Right lobe of liver (tissue), 6 donors: ENCODE results near the gene RELL2. TPM values are rescaled to one million over a fixed set of nuclear protein-coding genes. Genes with fewer than 3 reads are reported as not detected.

Experiments
- ATAC-seq, 4 donors: fragments of 200-7000 bp; cut with Tn5 transposase; one replicate each; pipeline ENCODE4 v1.9.1; 2020; ENCODE audit warnings: mild to moderate bottlenecking in 4 of 4, moderate library complexity in 4 of 4
- DNase-seq, 3 donors: peaks; one replicate each; pipeline ENCODE4 v3.0.0-alpha.2; 2020
- H3K27ac ChIP-seq, 3 donors: fragments of 200-600 bp; one replicate each; pipeline ENCODE4 v1.8.0; 2022
- H3K27me3 ChIP-seq, 2 donors: fragments of 200-600 bp; one replicate each; pipeline ENCODE4 v1.8.0; 2022
- H3K36me3 ChIP-seq, 4 donors: fragments of 200-600 bp; sonication (generic) in 1 of 4; one replicate each; pipeline versions ENCODE4 v1.5.1 to v1.8.0; 2017 to 2022; ENCODE audit warnings: control low read depth in 1 of 4
- H3K4me1 ChIP-seq, 4 donors: fragments of 200-600 bp; sonication (generic) in 1 of 4; one replicate each; pipeline versions ENCODE4 v1.5.1 to v1.8.0; 2017 to 2022; ENCODE audit warnings: control low read depth in 1 of 4
- H3K4me3 ChIP-seq, 3 donors: fragments of 200-600 bp; one replicate each; pipeline ENCODE4 v1.8.0; 2022
- H3K9me3 ChIP-seq, 4 donors: fragments of 200-600 bp; sonication (generic) in 1 of 4; one replicate each; pipeline versions ENCODE4 v1.5.1 to v1.8.0; 2017 to 2022; ENCODE audit warnings: control low read depth in 1 of 4
- POLR2A ChIP-seq: fragments of 450-650 bp; IDR thresholded peaks from one replicate; pipeline ENCODE4 v1.6.1; 2017; ENCODE audit warnings: antibody characterized with exemption, mild to moderate bottlenecking
- WGBS: methylation state at CpG from one replicate; pipeline ENCODE4 v1.1.6; 2018; ENCODE audit warnings: low coverage, low lambda C conversion rate; ENCODE audit not compliant: insufficient coverage; ENCODE audit errors: missing lambda C conversion rate; 5-methylcytosine and 5-hydroxymethylcytosine counted together
- intact Hi-C, 2 donors: fragments of 100-400 bp; cut with DNase I; formaldehyde crosslinking; loops; one replicate each; pipeline versions ENCODE4 v1.11.2 to v1.14.1; 2022
- total RNA-seq, 6 experiments: library from RNA; depleted of rRNA in 2 of 6; stranded (reverse); fragments of >200 nt in 2 of 6; fragmentation: NEBNext Ultra II Directional in 3 of 6; extraction: Animal tissue kit (Norgen Biotek cat#: 25700) in 3 of 6; gene quantifications; one replicate each; pipeline versions ENCODE4 v1.1.0 to v1.2.4, GENCODE V29; 2016 to 2023
- TF ChIP-seq, protein P1 (sequence below), 4 donors: fragments of 200-600 bp in 3 of 4; fragments of 450-650 bp in 1 of 4; IDR thresholded peaks; one replicate each; pipeline versions ENCODE4 v1.5.1 to v1.8.0; 2016 to 2022; ENCODE audit warnings: antibody characterized with exemption in 4 of 4, mild to moderate bottlenecking in 2 of 4
- donor health status: DM: no; HTN: yes; CAD: no.
- donor health status: DM: no; HTN: no; CAD: no.
- donor health status: DM: no; HTN: no; CAD: no.
- donor health status: DM: no; HTN: yes; CAD: no.
- donor health status: DM: no; HTN: yes; CAD: no.

The RELL2 gene
- total RNA-seq, 6 experiments from 2014 or later = 0.53 to 2.6 (median 1.2) TPM

DNA sequence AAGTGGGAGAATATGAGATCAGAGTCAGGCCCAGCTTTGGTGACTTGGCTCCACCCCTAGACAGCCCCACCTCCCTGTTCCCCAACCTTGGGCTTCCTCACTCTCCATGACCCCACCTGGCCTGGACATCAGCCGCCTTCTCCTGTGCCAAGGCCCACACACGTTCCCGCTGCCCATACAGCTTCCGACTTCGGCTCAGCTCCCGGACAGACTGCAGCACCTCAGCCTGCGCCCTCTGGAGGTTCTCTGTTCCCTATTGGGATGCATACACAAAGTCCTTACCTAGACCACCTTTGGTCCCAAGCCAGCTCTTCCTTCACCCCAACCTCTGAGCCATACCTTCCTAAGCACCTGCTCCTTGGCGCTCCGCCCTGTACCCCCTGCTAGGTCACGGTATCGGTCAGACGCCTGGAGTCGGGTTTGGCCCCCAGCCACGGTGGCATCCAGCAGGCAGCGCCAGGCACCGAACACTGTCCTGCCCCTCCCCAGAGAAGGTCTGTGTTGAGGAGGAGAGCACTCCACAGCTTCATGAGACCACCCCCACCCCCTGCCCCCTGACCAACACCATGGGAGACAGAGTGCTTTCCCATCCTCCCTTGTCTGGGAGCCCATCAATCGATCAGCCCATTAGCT, 12.4 kb downstream of the RELL2 start:
- no peak for TF ChIP-seq POLR2A
- TF ChIP-seq, protein P1, sequence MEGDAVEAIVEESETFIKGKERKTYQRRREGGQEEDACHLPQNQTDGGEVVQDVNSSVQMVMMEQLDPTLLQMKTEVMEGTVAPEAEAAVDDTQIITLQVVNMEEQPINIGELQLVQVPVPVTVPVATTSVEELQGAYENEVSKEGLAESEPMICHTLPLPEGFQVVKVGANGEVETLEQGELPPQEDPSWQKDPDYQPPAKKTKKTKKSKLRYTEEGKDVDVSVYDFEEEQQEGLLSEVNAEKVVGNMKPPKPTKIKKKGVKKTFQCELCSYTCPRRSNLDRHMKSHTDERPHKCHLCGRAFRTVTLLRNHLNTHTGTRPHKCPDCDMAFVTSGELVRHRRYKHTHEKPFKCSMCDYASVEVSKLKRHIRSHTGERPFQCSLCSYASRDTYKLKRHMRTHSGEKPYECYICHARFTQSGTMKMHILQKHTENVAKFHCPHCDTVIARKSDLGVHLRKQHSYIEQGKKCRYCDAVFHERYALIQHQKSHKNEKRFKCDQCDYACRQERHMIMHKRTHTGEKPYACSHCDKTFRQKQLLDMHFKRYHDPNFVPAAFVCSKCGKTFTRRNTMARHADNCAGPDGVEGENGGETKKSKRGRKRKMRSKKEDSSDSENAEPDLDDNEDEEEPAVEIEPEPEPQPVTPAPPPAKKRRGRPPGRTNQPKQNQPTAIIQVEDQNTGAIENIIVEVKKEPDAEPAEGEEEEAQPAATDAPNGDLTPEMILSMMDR (IDR thresholded peaks at IDR 0.05) = no peak
- Histone ChIP-seq H3K9me3 (no peaks in the 10 kb centered on the region), H3K4me1 (no peaks in the 10 kb centered on the region), H3K27ac (no peak overlapping the region), H3K4me3 (no peak overlapping the region), H3K36me3 (no peaks in the 10 kb centered on the region), H3K27me3 (no peaks in the 10 kb centered on the region)
- DNase-seq (peak in 1 of 3 donors; percentile 56), ATAC-seq (no peak)
- intact Hi-C loops = no loop called here
- 100% methylated on average over 6 of the region's 17 CpGs for WGBS

DNA sequence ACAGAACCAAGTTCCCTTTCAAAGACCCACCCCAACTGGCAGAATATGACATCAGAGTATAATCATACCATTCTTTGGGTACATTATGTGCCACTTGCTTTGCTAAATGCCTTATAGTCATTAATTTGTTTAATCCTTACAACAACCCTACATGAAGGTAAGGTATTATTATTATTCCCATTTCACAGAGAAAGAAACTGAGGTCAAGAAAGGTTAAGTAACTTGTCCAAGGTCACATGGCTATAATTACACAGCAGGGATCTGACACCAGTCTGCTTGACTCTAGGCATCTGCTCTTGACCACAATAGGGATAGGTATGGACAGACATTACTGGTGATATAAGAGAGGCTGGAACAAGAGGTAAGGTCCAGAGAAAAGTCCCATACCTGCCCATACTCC, 13.2 kb downstream of the RELL2 start:
- no peaks in the 10 kb centered on the region for H3K4me1 ChIP-seq
- no peak overlapping the region for H3K4me3 ChIP-seq
- H3K27ac ChIP-seq = no peak overlapping the region
- no peaks in the 10 kb centered on the region for H3K36me3 ChIP-seq
- TF ChIP-seq, protein P1 (IDR thresholded peaks at IDR 0.05) = no peak
- no peak for TF ChIP-seq POLR2A
- intact Hi-C loops = no loop called here
- H3K9me3 ChIP-seq = no peaks in the 10 kb centered on the region
- no peaks in the 10 kb centered on the region for H3K27me3 ChIP-seq
- ATAC-seq = no peak
- no peak for DNase-seq

DNA sequence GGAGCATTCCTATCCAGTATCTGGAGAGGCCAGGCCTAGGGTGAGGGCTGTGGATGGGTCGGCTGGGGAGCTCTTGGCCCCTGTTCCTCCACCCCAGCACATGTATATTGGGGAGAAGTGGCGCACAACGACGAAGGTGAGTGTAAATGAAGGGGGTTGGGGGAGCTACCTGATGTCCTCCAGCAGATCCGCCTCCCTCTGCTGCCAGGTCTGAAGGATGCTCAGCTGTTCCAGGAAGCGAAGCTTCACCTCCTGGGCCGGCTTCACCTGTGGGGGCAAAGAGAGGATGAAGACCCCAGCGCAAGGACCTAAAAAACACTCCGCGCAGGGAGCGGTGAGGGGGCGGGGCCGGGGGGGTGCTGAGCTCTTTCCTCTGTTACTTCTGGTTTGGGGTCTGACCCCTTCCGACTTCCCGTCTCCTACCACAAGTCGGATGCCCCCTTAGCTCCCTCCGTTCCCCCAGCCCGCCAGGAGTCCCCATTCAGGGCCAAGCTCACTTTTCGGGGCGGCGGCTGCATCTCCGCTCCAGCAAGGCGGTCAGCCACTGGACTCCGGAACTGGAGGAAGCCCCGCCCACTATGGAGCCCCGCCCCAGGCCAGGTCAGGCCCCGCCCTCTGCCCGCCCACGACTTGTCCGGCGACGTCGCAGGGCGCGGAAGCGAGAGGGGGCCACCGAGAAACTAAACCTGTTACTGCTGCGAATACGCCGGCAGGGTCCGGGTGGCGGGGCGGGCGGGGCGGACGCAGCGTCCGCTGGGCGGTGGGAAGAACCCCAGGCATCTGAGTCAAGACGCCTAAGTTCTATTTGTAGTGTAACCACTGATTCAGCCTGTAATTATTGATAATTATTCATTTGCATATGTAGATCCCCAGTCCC, 14.3 kb downstream of the RELL2 start, which contains the start of gene FCHSD1:
Gene FCHSD1 (minus strand): TSS at position 568 of the 877 bp plus-strand sequence. CDS start 50 bp downstream, at position 518.
- 3% methylated on average over 30 of the region's 50 CpGs for WGBS
- no peaks in the 10 kb centered on the region for H3K9me3 ChIP-seq
- DNase-seq = peak; percentile 90 to 93 (median 92)
- no peaks in the 10 kb centered on the region for H3K27me3 ChIP-seq
- ATAC-seq = peak; percentile 95 to 99 (median 98)
- peak; percentile 13 for TF ChIP-seq POLR2A
- TF ChIP-seq, protein P1 (IDR thresholded peaks at IDR 0.05) = peak in 1 of 4 donors; percentile 16
- H3K27ac ChIP-seq = peak within 1 kb of the TSS in 2 of 3 donors; percentile 10 to 43
- intact Hi-C loops = no loop called here
- peak within 1 kb of the TSS; percentile 35 to 62 (median 54) for H3K4me3 ChIP-seq
- H3K36me3 ChIP-seq = no peaks in the 10 kb centered on the region
- H3K4me1 ChIP-seq = no peaks in the 10 kb centered on the region

DNA sequence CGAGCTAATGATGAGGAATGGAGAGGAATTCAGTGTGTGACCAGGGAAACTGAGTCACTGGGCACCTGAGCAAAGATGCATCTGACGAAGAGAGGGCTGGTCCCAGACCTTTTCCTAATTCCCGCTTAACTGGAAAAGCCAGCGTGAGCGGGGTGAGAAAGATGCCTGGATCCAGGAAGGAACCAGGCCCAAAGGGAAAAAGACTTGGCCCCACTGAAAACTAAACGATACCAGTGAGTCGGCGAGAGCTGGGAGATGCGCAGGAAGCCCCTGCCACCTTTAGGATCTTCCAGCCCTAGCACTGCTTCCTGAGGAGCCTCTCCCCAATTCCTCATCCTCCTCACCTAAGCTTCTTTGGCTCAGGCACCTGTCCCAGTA, 14.9 kb downstream of the RELL2 start:
- peak overlapping the region; percentile 35 to 62 (median 54) for H3K4me3 ChIP-seq
- ATAC-seq (no peak), DNase-seq (no peak)

More for the DNA sequence above, 14.9 kb downstream of the RELL2 start:
- Histone ChIP-seq H3K27ac (peak overlapping the region in 2 of 3 donors; percentile 10 to 43), H3K27me3 (no peaks in the 10 kb centered on the region), H3K9me3 (no peaks in the 10 kb centered on the region), H3K36me3 (no peaks in the 10 kb centered on the region), H3K4me1 (no peaks in the 10 kb centered on the region)
- WGBS = 64% methylated on average over 7 of the region's 9 CpGs
- TF ChIP-seq, protein P1 (IDR thresholded peaks at IDR 0.05) = no peak
- TF ChIP-seq POLR2A = no peak
- intact Hi-C loops = no loop called here
